ENCODE measurements around the gene KCNH4. TPM values are rescaled to one million over a fixed set of nuclear protein-coding genes. Genes with fewer than 3 reads are reported as not detected.

The KCNH4 gene
- total RNA-seq, 5 donors from 2014 or later (not counting 1 experiment from before 2014, with no cell fraction given) = 0.06 to 0.35 (median 0.20) TPM; not detected in 1

DNA sequence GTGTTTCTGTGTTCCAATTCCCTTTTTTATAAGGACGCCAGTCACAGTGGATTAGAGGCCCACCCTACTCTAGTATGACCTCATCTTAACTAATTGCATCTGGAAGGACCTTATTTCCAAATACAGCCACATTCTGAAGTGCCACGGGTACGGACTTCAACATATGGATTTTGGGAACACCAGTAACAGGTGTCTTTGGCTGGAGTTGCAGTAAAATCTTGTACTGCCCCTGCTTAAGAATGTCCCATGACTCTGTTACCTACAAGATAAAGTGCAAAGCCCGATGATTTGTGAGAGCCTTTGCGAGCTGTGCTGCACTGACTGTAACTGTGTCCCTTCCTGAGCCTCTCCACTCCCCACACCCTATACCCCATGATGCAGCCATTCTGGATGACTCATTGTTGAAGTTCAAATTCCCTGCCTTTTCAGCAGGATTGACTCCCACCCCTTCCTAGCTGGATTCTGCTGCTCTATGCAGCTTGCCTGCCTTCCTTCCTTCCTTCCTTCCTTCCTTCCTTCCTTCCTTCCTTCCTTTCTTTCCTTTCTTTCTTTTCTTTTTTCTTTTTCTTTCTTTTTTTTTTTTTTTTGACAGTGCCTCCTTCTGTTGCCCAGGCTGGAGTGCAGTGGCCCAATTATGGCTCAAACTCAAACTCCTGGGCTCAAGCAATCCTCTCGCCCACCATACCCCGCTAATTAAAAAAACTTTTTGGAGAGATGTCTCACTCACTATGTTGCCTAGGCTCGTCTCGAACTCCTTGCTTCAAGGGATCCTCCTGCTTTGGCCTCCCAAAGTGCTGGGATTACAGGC, 2.2 kb upstream of the KCNH4 start:
- H3K9me3 Mint-ChIP-seq = no peaks in the 10 kb centered on the region
- ChIA-PET CTCF (interaction anchor here in 1 of 2 donors (0.6 to 1.4 kb wide), 2 partner anchors 11 to 85 kb away, joined by 3 to 5 read pairs; partner anchors contain the start of gene GHDC), POLR2A (no interaction called here)
- no peak for DNase-seq
- peaks cover 0 to 30% of the 10 kb centered on the region in 2 experiments for H3K27me3 ChIP-seq (replicated peaks in 1 of 2; ENCODE audit: control insufficient read depth in 2 of 2, extremely low read depth in 1 of 2, insufficient read depth in 2 of 2, low read length in 1 of 2)
- H3K4me3 ChIP-seq (ENCODE audit: control insufficient read depth in 1 of 2, extremely low read depth in 1 of 2, low read length in 1 of 2) = peak overlapping the region; percentile 62 to 80
- peaks cover 5 to 60% of the 10 kb centered on the region in 2 experiments for H3K4me1 ChIP-seq (ENCODE audit: control insufficient read depth in 1 of 2, extremely low read depth in 1 of 2, insufficient read depth in 2 of 2, low read length in 2 of 2)
- H3K27me3 Mint-ChIP-seq = peaks cover 11 to 15% of the 10 kb centered on the region in 2 donors
- ATAC-seq (replicated peaks in 1 of 4) = no peak
- peaks cover 40 to 63% (median 42%) of the 10 kb centered on the region in 3 donors for H3K4me1 Mint-ChIP-seq
- no peaks in the 10 kb centered on the region for H3K36me3 ChIP-seq (ENCODE audit: control insufficient read depth in 2 of 2, extremely low read depth in 1 of 2, insufficient read depth in 1 of 2, low read length in 1 of 2)
- H3K4me3 Mint-ChIP-seq = peak overlapping the region; percentile 84 to 90 (median 89)
- peak overlapping the region; percentile 66 for H3K27ac ChIP-seq (ENCODE audit: low read length)
- no peaks in the 10 kb centered on the region for H3K36me3 Mint-ChIP-seq
- 52% methylated on average over 6 of the region's 9 CpGs for WGBS (ENCODE audit: insufficient coverage)
- peak overlapping the region; percentile 71 to 88 for H3K27ac Mint-ChIP-seq
- H3K9me3 ChIP-seq = no peaks in the 10 kb centered on the region

DNA sequence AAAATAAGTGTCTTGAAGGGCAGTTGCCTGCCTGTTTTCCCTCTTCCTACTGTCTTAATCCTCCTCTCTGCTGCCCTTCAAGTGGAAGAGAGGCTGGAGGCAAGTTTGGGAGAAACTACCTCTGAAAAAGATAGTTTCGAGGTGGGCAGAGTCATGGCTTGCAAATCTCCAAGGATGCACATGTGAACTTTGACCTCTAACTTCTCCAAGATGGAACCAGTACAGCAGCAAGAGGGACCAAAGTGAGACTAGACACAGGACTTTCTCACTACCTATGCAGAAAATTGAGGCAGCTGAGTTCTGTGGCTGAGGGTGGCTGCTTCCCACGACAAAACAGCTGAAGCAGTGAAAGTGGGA, 887 bp upstream of the KCNH4 start:
- Mint-ChIP-seq H3K27ac (no peak overlapping the region), H3K36me3 (no peaks in the 10 kb centered on the region), H3K9me3 (no peaks in the 10 kb centered on the region), H3K4me3 (peak overlapping the region; percentile 43 to 84 (median 54)), H3K27me3 (peaks cover 11 to 20% of the 10 kb centered on the region in 2 donors), H3K4me1 (peaks cover 40 to 66% (median 42%) of the 10 kb centered on the region in 3 donors)
- WGBS (ENCODE audit: insufficient coverage) = no CpG with 5 or more reads among the region's 2 CpGs
- DNase-seq (no peak), ATAC-seq (replicated peaks in 1 of 4) (no peak)
- Histone ChIP-seq H3K4me3 (ENCODE audit: control insufficient read depth in 1 of 2, extremely low read depth in 1 of 2, low read length in 1 of 2) (no peak overlapping the region), H3K36me3 (ENCODE audit: control insufficient read depth in 2 of 2, extremely low read depth in 1 of 2, insufficient read depth in 1 of 2, low read length in 1 of 2) (no peaks in the 10 kb centered on the region), H3K4me1 (ENCODE audit: control insufficient read depth in 1 of 2, extremely low read depth in 1 of 2, insufficient read depth in 2 of 2, low read length in 2 of 2) (peaks cover 5 to 60% of the 10 kb centered on the region in 2 experiments), H3K27ac (ENCODE audit: low read length) (no peak overlapping the region), H3K9me3 (no peaks in the 10 kb centered on the region), H3K27me3 (replicated peaks in 1 of 2; ENCODE audit: control insufficient read depth in 2 of 2, extremely low read depth in 1 of 2, insufficient read depth in 2 of 2, low read length in 1 of 2) (peaks cover 0 to 33% of the 10 kb centered on the region in 2 experiments)
- POLR2A ChIA-PET = interaction anchor here (0.6 to 0.7 kb wide), 3 partner anchors 24 to 1755 kb away, joined by 3 to 6 read pairs (median 3); no protein-coding TSS in a partner anchor
- CTCF ChIA-PET = interaction anchor here in 1 of 2 donors (0.5 to 1.0 kb wide), 3 partner anchors 66 to 164 kb away, joined by 3 to 8 read pairs (median 3); no protein-coding TSS in a partner anchor

DNA sequence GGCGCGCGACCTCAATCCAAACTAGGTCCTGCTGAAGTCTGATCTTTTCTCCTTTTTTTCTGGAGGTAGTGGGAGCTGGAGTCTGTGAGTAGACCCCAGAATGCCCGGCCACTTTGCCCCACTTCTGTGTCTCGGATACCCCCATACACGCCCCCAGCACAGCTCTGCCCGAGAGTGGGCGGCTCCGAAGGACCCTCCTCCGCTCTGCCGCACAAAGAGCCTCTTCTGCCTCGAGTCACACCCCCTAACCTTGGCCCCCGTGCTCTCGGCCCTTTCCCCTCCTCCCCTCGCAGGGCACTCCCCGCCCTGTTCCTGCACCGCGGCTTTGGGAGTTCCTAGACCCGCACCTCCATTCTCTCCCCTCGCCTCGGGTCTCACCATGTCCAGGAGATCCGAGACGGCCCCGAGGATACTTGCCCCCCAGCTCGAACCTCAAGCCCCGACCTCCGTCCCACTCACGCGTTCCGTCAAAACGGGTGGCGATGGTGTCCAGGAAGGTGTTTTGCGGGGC, 476 bp downstream of the KCNH4 start:
- peaks cover 40 to 65% (median 42%) of the 10 kb centered on the region in 3 donors for H3K4me1 Mint-ChIP-seq

DNA sequence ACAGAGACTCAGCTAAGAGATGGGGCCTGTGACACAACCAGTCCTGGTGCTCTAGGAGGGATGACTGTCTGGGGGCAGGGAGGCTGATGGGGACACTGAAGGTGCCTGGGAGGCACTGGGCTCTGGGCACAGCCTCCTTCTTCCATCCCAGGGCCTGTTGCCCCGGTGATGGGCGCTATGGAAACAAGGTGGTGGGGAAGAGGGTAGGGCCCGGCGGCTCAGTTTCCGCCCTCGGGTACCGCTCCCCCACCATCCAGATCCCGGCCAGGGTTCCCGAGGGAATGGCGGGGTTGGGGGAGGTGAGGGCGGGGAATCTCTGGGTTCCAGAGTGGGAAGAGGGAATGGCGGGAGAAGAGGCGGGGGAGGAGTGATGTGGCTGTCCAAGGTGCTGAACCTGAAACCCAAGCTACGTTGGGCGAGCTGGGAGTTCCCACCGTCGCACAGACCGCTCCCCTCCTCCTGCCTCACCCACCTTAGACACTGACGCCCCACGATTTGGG, 981 bp downstream of the KCNH4 start:
- peak overlapping the region in 1 of 2 donors; percentile 56 for H3K4me3 ChIP-seq (ENCODE audit: control insufficient read depth in 1 of 2, extremely low read depth in 1 of 2, low read length in 1 of 2)
- no peaks in the 10 kb centered on the region for H3K36me3 ChIP-seq (ENCODE audit: control insufficient read depth in 2 of 2, extremely low read depth in 1 of 2, insufficient read depth in 1 of 2, low read length in 1 of 2)
- Mint-ChIP-seq H3K4me3 (peak overlapping the region; percentile 44 to 84 (median 58)), H3K27me3 (peaks cover 11 to 20% of the 10 kb centered on the region in 2 donors), H3K36me3 (no peaks in the 10 kb centered on the region), H3K9me3 (no peaks in the 10 kb centered on the region), H3K27ac (no peak overlapping the region), H3K4me1 (peaks cover 39 to 60% (median 40%) of the 10 kb centered on the region in 3 donors)
- ATAC-seq (replicated peaks in 1 of 4) (no peak), DNase-seq (peak in 6 of 35 experiments; percentile 13 to 55 (median 22))
- H3K4me1 ChIP-seq (ENCODE audit: control insufficient read depth in 1 of 2, extremely low read depth in 1 of 2, insufficient read depth in 2 of 2, low read length in 2 of 2) = peaks cover 4 to 53% of the 10 kb centered on the region in 2 experiments
- ChIA-PET CTCF (interaction anchor here in 1 of 2 donors (1.3 to 1.4 kb wide), 2 partner anchors 14 to 16 kb away, joined by 3 read pairs; partner anchors contain the start of gene GHDC), POLR2A (interaction anchor here in 1 of 2 donors (0.6 kb wide), 1 partner anchor 20 kb away, joined by 6 read pairs; no protein-coding TSS in a partner anchor)
- peaks cover 0 to 36% of the 10 kb centered on the region in 2 experiments for H3K27me3 ChIP-seq (replicated peaks in 1 of 2; ENCODE audit: control insufficient read depth in 2 of 2, extremely low read depth in 1 of 2, insufficient read depth in 2 of 2, low read length in 1 of 2)
- no peak overlapping the region for H3K27ac ChIP-seq (ENCODE audit: low read length)
- WGBS (ENCODE audit: insufficient coverage) = no CpG with 5 or more reads among the region's 20 CpGs
- H3K9me3 ChIP-seq = no peaks in the 10 kb centered on the region

More for the DNA sequence above, 476 bp downstream of the KCNH4 start:
- 4% methylated on average over 29 of the region's 33 CpGs for WGBS (ENCODE audit: insufficient coverage)
- Mint-ChIP-seq H3K27me3 (peaks cover 11 to 20% of the 10 kb centered on the region in 2 donors), H3K9me3 (no peaks in the 10 kb centered on the region), H3K36me3 (no peaks in the 10 kb centered on the region), H3K4me3 (peak overlapping the region; percentile 41 to 84 (median 58)), H3K27ac (no peak overlapping the region)
- no peak overlapping the region for H3K27ac ChIP-seq (ENCODE audit: low read length)
- ATAC-seq (replicated peaks in 1 of 4) (no peak), DNase-seq (no peak)
- H3K9me3 ChIP-seq = no peaks in the 10 kb centered on the region
- ChIA-PET CTCF (interaction anchor here in 1 of 2 donors (1.3 kb wide), 1 partner anchor 14 kb away, joined by 3 read pairs; the partner anchor contains the start of gene GHDC), POLR2A (interaction anchor here in 1 of 2 donors (0.5 to 0.6 kb wide), 2 partner anchors 20 to 250 kb away, joined by 4 to 6 read pairs; partner anchors contain the start of gene ODAD4)
- H3K4me1 ChIP-seq (ENCODE audit: control insufficient read depth in 1 of 2, extremely low read depth in 1 of 2, insufficient read depth in 2 of 2, low read length in 2 of 2) = peaks cover 5 to 57% of the 10 kb centered on the region in 2 experiments
- H3K27me3 ChIP-seq (replicated peaks in 1 of 2; ENCODE audit: control insufficient read depth in 2 of 2, extremely low read depth in 1 of 2, insufficient read depth in 2 of 2, low read length in 1 of 2) = peaks cover 0 to 35% of the 10 kb centered on the region in 2 experiments
- no peaks in the 10 kb centered on the region for H3K36me3 ChIP-seq (ENCODE audit: control insufficient read depth in 2 of 2, extremely low read depth in 1 of 2, insufficient read depth in 1 of 2, low read length in 1 of 2)
- H3K4me3 ChIP-seq (ENCODE audit: control insufficient read depth in 1 of 2, extremely low read depth in 1 of 2, low read length in 1 of 2) = peak overlapping the region; percentile 37 to 56

DNA sequence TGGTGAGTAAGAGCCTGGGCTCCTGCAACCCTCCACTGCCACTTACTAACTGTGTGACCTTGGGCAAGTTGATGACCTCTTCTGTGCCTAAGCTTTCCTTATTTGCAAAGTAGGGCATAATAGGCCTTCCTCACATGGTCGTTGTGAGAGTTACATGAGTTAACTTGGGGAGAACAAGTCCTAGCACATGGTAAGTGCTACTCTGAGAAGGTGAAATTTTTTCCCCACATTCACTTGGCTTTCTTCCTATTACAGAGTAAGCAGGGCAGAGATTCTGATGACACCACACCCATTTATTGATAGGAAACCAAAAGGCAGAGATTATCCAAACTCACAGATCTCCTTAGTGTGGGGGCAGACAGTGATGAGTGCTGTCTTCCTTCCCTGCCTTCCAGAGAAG, 1.6 kb downstream of the KCNH4 start:
- no peaks in the 10 kb centered on the region for H3K36me3 ChIP-seq (ENCODE audit: control insufficient read depth in 2 of 2, extremely low read depth in 1 of 2, insufficient read depth in 1 of 2, low read length in 1 of 2)
- H3K4me3 ChIP-seq (ENCODE audit: control insufficient read depth in 1 of 2, extremely low read depth in 1 of 2, low read length in 1 of 2) = no peak overlapping the region
- H3K27ac ChIP-seq (ENCODE audit: low read length) = no peak overlapping the region
- CTCF ChIA-PET = interaction anchor here in 1 of 2 donors (1.4 kb wide), 1 partner anchor 16 kb away, joined by 3 read pairs; no protein-coding TSS in a partner anchor
- Mint-ChIP-seq H3K27ac (no peak overlapping the region), H3K27me3 (peaks cover 11 to 20% of the 10 kb centered on the region in 2 donors), H3K4me3 (peak overlapping the region; percentile 44 to 84 (median 58)), H3K9me3 (no peaks in the 10 kb centered on the region), H3K4me1 (peaks cover 34 to 54% (median 34%) of the 10 kb centered on the region in 3 donors), H3K36me3 (no peaks in the 10 kb centered on the region)
- no peaks in the 10 kb centered on the region for H3K9me3 ChIP-seq
- peaks cover 0 to 46% of the 10 kb centered on the region in 2 experiments for H3K4me1 ChIP-seq (ENCODE audit: control insufficient read depth in 1 of 2, extremely low read depth in 1 of 2, insufficient read depth in 2 of 2, low read length in 2 of 2)
- no CpG with 5 or more reads among the region's 1 CpG for WGBS (ENCODE audit: insufficient coverage)
- ATAC-seq (replicated peaks in 1 of 4) = no peak
- POLR2A ChIA-PET = no interaction called here
- H3K27me3 ChIP-seq (replicated peaks in 1 of 2; ENCODE audit: control insufficient read depth in 2 of 2, extremely low read depth in 1 of 2, insufficient read depth in 2 of 2, low read length in 1 of 2) = peaks cover 0 to 39% of the 10 kb centered on the region in 2 experiments
- DNase-seq = no peak

All from T-cell (primary cell).